HTERT RPE-1 (cell line): ENCODE results near the gene CEP131.

Experiments used
- in situ Hi-C: fragments of 300-500 bp; cut with MboI; formaldehyde crosslinking; loops from 4 replicates; pipeline ENCODE4 v1.14.3; 2020; ENCODE audit warnings: low sequenced_read_pairs

Gene CEP131

DNA sequence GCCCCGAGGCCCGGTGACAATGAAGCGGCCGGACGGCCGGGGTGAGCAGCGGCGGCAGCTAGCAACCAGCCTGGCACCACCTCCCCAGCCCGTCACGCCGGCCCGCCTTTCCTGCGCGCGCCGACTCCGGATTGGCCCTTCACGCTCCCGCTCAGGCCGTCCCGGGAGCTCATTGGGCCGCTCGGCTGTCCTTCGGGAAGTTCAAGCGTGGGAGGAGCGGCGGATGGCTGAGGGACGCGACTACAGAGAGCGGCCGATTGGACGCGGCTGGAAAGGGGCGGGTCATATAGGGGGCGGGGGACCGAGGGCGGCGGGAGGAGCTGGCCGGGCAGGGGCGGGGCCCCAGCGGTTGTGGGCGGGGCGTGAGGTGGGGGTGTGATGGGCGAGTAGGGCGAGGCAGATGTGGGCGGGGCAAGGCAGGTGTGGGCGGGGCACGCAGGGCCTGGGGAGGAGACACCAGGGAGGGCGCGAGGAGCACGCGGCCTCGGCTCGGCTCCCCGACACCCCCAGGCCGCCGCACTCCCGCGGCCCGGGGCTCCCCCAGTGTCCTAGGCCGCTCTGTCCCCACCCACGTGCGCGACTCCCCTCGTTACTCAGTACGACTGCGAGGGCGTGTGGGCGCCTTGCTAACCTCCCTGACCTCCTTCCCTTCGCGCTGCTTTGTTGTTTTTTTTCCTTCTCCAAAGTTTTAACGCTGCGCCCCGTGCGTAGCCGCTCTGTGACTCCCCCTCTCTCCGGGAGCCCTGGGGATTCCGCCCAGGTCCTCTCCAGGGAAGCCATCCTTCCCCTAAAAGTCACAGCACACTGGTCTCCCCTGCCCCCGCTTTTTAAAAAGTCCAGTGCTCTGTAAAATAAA, at the start of gene CEP131:
Gene CEP131 (minus strand): TSS at position 60 of the 856 bp plus-strand sequence. CDS start 2,909 bp downstream, outside the sequence.
- in situ Hi-C loops: no loop called here

DNA sequence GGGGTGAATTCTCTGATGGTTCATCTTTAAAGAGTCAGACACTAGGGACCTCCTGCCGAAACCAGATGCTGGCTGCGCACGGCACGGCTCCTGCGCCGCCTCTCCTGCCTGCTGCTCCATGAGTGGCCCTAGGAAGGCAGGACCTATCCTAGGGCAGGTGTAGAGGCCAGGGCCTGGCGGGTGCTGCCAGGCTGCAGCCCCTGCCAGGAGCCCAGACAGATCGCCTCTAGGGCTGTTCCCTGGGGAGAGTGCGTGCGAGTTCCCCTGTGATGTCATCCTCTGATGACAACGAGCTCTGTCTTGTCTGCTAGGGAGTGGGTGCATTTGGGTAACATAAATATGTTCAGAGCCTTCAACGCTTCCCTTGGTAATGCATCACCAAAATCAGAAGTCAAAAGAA, 48.5 kb upstream of the CEP131 start:
- in situ Hi-C loops: no loop called here

DNA sequence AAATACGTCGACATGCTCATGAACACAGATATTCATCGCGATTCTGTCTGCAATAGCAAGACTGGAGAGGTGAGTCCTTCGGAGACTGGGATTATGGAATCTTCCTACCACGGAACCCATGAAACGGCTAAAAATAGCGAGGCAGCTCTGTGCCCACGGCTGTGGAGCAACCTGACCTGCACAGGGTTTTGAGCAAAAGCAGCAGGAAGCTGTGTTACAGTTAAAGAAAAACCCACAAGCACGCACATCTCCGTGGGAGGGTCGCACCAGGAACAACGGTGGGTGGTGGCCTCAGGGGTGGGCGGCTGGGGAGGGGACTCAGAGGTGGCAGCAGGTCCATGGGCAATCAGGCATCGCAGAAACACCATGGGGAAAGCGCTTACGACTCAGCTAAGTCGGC, 47.5 kb upstream of the CEP131 start:
- in situ Hi-C loops: no loop called here

DNA sequence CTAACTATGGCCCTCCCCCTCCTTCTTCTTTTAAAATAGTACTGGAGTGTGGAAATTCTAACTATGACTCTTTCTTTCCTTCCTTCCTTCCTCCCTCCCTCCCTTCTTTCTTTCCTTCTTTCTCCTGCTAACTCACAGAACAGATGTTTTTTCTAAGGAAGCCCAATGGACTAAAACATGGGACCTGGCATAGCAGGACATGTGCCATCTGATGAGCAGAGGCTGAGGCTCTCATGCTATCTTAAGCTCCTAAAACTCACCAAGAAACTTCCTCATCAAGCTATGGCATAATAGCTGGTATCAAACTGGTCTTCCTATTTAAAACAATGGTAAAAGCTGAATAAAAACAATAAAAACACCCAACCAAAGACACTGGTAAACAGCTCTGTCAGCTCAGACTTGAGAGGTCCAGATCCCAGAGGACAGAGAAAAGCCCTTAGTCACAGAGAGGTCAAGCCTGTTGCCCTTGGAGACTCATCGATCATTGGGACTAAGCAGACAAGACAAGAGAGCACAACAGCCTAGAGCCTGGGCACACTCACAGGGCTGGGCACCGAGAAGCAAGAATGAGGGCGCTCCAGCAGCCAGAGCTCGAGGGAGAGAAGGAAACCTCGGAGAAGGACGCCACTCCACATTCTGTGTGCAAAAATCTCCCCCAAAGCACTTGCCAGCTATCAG, 44.8 kb upstream of the CEP131 start:
- in situ Hi-C loops: no loop called here

DNA sequence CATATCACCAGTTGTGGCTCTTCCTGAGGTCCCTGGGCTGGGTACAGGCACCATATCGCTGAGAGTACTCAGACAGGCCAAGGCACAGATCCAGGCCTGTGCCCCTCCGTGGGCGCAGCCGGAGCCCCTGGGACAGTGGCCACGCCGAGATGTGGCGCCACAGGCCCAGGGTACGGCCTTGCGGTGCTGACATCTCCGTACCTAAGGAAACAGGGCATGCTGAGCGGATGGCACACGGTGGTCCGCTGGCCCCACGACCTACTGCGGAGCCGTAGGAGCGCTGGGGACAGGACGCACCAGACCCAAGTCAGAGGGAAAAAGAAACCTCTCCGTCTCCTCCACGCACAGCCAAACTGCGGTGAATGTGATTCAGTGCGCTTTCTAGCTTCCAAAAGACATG, 42.8 kb upstream of the CEP131 start:
- in situ Hi-C loops: no loop called here

DNA sequence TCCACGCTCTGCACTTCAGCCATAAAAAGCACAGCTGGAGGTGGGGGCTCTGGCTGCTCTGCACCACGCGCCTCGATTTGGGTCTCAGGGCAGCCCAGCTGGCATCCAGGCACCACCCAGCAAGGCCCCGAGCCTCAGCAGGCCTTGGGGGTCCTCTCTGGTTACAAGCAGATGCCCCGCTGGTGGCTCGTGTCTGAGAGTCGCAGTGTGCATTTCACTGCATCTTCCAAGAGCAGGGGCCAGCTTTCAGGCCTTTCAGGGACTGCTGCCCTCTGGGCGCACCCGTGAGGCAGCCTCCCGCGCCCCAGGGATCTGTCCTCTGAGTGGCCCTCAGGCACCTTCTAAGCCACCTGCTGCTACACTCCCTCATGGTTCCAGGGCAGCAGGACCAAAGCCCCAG, 41.9 kb upstream of the CEP131 start:
- in situ Hi-C loops: no loop called here

DNA sequence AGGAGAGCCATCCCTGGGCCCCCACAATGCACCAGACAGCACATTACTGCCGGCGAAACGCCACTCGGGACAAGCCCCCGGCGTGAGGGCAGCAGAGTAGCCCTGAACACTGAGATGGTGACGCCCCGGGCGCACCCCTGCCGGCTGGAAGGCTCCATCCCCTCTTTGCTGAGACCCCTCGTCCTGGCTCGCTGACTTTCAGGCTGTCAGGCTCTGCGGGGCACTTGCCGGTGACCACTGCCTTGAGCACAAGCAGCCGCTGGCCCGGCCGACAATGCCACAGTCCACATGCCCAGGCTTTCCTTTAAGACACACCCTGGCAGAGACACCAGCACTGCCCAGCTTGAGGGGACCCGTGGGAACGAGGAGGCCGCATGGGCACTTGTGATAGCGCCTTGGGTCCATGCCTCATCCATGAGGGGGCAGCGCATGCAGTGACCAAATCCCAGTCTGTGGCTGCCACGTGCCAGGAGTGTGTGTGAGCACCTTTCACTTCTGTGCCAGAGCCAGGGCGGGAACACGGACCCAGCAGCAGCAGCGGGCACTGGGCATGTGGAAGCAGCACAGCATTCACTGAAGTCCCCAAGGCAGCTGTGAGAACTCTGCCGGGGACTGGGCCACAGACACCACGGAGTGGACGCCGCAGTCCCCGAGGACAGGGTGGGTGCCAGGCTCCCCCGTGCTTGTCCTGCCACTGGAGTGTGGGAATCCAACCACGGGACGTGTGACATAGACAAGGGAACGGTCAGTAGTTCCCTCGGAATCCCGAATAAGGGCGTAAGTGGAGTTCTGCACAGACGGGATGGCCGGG, 40.8 kb upstream of the CEP131 start:
- in situ Hi-C loops: no loop called here

DNA sequence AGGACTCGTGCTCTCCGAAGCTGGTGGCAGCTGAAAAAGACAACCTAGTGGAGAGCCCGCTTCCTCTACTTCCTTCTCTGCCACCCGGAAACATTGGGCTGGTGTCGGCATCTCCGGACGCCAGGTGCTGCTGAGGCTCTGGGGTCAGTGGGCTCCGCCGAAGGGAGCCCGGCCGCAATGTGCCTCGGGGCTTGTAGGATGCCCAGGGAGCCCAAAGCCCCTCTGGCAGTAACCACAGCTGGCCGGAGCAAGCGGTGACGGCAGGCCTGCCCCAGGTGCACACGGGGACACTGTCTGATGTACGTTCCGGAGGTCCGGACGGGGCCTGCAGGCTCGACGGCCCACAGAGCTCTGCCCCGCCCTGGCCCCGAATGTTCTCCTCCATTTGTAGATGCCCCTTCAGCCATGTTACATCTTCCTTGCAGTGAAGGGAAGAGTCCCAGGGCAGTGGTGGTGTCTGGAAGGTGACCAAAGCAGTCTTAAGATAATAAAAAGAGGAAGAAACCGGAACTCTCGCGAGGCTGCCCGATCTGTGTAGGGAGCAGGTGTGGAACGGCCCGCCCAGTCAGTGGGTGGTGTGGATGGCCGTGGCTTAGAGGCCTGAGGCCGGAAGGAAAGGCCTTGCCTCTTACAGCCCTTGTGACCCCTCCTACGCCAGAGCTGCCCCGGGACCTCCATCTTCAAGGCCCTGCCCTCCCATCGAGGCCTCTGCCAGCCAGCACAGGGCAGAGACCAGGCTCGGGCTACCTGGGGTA, 39.0 kb upstream of the CEP131 start:
- in situ Hi-C loops: no loop called here

DNA sequence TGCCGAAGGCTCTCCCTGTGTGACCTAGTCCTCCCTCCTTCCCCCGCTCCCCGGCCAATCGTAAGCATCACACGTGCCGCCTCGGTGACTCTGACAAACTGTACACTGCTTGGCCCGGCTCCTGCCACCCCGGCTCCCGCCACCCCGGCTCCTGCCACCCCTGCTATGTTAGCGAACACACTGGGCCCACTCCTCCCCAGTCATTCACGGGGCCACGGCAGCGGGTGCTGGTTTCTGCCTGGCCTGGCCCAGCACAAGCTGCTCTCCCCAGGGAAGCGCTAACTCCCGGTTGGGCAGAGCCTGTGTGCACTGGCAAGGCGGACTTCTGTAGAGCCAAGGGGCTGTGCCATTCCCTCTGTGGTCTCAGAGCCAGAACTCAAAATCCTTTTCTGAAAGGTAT, 38.3 kb upstream of the CEP131 start:
- in situ Hi-C loops: no loop called here

DNA sequence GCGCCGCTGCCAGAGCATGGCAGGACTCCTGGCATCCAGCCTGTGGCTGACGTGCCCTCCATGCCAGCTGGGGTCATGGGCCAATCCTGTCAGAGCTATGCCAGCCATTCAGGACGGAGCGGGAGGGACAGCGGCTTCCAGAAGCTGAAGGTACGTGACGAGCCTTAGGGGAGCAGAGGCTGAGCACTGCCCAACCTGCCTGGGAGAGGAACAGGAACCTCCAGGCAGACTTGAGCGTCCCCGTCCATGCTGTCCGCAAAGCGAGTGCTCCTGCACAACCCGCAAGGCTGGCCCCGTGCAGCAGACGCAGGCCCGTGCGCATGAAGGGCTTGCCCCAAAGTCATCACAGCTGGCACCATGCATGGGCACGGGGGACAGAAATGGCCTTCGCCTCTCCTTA, 37.9 kb upstream of the CEP131 start:
- in situ Hi-C loops: no loop called here

DNA sequence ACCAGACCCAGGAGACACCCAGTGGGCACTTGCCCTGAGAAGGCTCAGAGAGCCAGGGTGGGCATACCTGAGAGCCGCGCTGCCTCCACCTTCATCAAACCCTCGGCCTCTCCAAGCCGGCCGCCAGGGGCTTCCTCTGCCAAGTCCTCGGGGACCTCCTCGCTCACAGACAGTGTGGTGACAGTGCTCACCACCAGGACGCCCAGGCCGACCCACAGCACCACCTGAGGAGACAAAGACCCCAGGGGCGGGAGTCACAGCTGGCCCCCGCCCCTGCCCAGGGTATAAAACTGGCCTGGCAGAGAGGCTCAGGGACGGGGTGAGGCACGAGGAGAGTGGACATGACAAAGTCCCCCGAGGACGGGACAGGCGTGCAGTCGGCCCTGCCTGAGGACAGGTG, 37.4 kb upstream of the CEP131 start:
- in situ Hi-C loops: no loop called here

DNA sequence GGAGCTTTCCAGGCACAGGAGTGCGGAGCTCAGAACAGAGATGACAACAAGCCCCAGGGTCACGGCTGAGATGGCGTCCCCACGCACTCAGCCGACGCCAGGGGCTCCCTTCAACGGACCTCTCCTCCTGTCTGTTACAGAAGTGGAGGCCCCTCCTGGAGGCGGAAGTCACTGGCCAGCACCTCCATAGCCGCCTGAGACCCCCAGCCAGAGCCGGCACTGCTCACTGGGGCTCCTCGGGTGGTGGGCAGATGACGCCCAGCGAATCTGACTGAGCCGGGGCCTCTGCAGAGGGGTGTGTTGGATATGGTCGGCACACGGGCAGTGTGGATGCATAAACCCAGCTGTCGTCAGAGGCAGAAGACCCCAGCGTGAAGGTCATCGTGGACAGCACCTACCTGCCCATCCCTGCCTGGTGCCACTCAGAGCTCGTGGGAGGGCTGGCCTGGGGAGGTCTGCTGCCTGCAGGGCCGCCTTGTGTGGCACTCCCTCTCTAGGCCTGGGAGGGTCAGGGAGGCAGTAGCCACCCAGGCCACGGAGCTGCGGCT, 36.4 kb upstream of the CEP131 start:
- in situ Hi-C loops: no loop called here

DNA sequence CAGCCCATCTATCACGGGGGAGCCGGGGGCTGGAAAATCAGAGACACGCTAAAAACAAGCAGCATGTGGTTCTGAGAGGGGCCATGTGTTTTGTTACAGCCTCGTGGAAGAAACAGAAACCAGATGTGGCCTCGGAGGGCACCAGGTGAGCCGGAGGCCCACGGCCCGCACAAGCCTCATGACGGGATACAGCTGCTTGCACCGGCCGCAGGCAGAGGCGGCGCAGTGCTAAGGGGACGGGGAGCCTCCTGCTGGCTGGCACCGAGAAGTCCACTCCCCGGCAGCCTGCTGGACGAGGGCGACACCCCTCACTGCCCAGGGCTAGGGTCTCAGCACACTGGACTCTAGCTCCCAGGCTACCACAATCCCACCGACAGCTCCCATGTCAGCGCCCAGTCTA, 35.5 kb upstream of the CEP131 start:
- in situ Hi-C loops: no loop called here

DNA sequence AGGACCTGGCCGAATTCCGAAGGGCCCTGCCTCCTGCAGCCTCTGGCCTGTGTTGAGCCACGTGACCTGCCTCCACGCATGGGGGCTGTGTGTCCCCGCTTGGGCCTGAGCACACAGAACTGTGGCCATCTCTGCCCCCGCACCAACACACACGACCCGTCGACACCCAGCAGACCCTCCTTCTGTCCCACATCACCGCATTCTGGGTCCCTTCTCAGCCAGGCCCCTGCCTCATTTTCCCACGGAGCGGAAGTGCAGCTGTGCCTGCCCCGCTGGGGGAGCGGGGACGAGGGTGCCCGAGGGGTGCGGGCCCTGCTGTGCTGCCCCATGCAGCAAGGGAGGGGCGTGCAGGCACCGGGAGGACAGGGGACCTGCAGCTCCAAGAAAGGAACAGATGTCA, 34.8 kb upstream of the CEP131 start:
- in situ Hi-C loops: no loop called here

DNA sequence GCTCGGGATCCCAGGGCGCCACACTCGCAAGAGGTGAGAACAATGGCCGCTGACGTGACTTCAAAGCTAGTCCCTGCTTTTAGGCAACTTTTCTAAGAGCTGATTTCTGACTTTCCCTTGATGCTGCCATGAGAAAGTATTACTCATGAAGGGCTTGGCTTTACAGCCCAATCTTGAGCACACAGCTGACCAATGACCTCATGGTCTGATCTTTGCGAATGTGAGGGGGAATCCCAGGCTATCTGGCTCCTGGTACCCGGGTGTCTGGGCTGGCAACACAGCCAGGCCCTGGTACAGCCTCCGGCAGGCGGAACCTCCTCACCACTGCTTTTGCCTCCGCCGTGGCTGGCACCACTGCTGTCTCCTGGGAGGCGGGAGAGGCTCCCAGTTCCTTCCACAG, 33.9 kb upstream of the CEP131 start:
- in situ Hi-C loops: no loop called here

DNA sequence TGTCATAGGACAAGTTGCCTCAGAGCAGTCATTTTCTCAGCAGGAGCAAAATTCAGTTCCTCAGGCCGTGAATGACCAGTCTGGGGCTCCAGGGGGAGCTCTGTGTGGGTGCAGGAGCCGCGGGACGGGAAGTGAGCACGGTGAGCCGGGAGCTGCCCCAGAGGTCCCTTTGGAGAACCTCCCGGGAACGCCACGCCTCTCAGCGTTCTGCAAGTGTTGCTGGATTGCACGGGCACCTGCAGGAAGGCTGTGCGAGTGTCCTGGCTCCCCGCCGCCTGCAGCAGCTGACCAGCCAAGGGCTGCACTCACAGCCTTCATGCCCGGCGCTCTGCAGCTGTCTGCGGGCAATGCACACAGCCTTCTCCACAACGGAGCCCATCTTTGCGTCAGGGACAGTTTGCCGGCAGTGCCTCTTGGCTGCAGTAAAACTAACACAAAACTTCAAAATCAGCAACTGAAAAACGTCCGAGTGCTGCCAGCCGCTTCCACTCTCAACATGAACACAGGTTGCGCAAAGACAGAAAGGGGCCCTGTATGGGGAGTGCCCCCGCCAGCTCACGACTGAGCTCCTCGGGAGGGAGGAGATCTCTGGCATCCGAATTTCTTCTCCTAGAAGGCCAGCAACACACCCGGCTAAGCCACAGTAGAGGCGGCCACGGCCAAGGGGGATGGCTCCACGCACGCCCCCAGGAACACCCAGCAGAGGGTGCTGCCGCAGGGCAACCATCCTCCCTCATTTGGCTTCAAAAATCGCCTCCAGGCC, 32.4 kb upstream of the CEP131 start:
- in situ Hi-C loops: no loop called here

DNA sequence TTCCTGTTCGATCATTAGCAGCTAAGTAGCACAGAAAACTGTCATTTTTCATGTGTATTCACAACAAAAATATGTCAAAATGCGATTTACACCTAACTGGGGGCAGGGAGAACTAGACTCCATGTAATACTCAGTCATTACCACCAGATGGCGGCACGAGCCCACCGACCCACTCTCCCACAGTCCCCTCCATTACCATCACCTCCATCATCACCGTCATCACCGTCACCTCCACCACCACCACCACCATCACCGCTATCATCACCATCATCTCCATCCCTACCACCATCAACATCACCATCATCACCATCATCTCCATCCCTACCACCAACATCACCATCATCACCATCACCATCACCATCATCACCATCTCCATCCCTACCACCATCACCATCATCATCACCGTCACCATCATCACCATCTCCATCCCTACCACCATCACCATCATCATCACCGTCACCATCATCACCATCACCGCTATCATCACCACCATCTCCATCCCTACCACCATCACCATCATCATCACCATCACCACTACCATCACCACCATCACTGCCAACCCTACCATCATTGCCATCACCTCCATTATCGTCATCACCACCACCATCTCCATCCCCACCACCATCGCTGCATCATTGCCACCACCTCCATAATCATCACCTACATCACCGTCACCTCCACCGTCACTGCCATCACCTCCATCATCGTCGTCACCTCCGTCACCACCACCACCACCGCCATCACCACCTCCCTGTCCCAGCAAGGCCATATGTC, 30.8 kb upstream of the CEP131 start:
- in situ Hi-C loops: no loop called here

DNA sequence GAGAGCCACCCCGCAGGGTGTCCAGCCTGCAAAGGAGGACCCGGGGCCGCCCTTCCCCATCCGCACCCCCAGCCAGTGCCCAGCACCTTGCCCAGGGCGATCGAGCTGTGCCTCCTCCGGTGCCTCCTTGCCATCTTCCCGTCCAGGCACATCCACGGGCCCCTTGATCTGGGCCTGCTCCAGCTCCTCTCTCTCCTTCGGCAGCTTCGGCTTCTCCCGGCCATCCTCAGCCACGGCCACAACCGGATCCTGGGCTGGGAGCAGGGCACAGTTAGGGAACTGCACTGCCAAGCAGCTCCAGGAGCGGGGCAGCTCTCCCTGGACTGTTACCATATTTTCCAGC, 30.2 kb upstream of the CEP131 start:
- in situ Hi-C loops: no loop called here

DNA sequence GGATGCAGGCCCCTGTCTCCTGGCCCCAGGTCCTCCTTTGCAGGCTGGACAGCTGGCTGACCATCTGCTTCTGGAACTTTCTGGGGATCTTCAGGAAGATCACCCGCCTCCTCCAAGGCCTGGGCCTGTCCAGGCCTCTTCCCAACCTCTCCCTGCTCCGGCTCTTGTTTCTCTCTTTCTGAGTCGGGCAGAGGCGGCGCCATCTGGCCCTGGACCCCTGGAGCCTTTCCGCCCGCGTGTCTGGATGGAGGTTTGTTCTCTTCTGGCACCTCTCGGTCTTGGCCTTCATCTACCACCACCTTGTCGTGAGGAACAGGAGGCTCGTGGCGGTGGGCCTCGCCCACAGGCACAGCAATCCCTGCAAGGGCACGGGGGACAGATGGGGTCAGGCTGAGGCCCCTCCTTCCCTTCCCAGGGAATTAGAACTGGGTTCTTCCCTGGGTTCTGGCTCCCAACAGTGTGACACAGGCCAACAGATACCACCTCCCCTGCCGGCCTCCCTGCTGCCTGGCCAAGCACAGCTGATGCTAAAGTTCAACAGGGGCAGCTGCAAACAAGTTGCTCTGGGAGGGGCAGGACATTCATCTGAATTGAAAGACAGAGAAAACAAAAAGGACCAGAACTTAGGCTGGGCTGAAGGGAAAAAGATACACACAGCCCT, 29.7 kb upstream of the CEP131 start:
- in situ Hi-C loops: no loop called here
